Measurements from ENCODE around the gene TNMD. TPM values are rescaled to one million over a fixed set of nuclear protein-coding genes. Genes with fewer than 3 reads are reported as not detected.

The TNMD gene
- total and polyA plus RNA-seq, 7 donors: 0.38 to 1.8 TPM; not detected in 5

- intact Hi-C loops (cut with DNase I): no loop called here
- Histone ChIP-seq H3K4me3 (no peak overlapping the region), H3K4me1 (no peaks in the 10 kb centered on the region), H3K9me3 (no peaks in the 10 kb centered on the region), H3K36me3 (no peaks in the 10 kb centered on the region), H3K27ac (no peak overlapping the region), H3K27me3 (no peaks in the 10 kb centered on the region)
- 33 to 68% methylated on average over 1 of the region's 1 CpG for WGBS, 2 donors
- TF ChIP-seq CTCF (IDR thresholded peaks at IDR 0.05) (no peak), POLR2A (IDR thresholded peaks at IDR 0.05) (no peak), EP300 (IDR thresholded peaks at IDR 0.05) (no peak), POLR2AphosphoS5 (IDR thresholded peaks at IDR 0.05) (no peak)
- no peak for DNase-seq
Observed at GRCh38 chrX:100606753-100607152, 22.0 kb downstream of the TNMD start.

GRCh38 chrX:100609591-100609990 is 24.9 kb downstream of the TNMD start:
- Histone ChIP-seq H3K9me3 (no peaks in the 10 kb centered on the region), H3K36me3 (no peaks in the 10 kb centered on the region), H3K27ac (no peak overlapping the region), H3K27me3 (no peaks in the 10 kb centered on the region), H3K4me1 (no peaks in the 10 kb centered on the region), H3K4me3 (no peak overlapping the region)
- DNase-seq: no peak
- TF ChIP-seq EP300 (IDR thresholded peaks at IDR 0.05): no peak
- TF ChIP-seq POLR2A (IDR thresholded peaks at IDR 0.05): no peak
- TF ChIP-seq POLR2AphosphoS5 (IDR thresholded peaks at IDR 0.05): no peak
- TF ChIP-seq CTCF (IDR thresholded peaks at IDR 0.05): no peak
- intact Hi-C loops (cut with DNase I): no loop called here
- 3 to 5% methylated on average over 1 of the region's 1 CpG for WGBS, 2 donors

GRCh38 chrX:100611951-100612350 is 27.2 kb downstream of the TNMD start:
- intact Hi-C loops (cut with DNase I): no loop called here

GRCh38 chrX:100615005-100615404 is 30.3 kb downstream of the TNMD start:
- Histone ChIP-seq H3K4me3 (no peak overlapping the region), H3K27ac (no peak overlapping the region), H3K27me3 (no peaks in the 10 kb centered on the region), H3K36me3 (no peaks in the 10 kb centered on the region), H3K4me1 (no peaks in the 10 kb centered on the region), H3K9me3 (no peaks in the 10 kb centered on the region)
- TF ChIP-seq CTCF (IDR thresholded peaks at IDR 0.05) (no peak), EP300 (IDR thresholded peaks at IDR 0.05) (no peak), POLR2AphosphoS5 (IDR thresholded peaks at IDR 0.05) (no peak), POLR2A (IDR thresholded peaks at IDR 0.05) (no peak)
- WGBS, 2 donors: 6 to 17% methylated on average over 3 of the region's 3 CpGs
- intact Hi-C loops (cut with DNase I): no loop called here
- no peak for DNase-seq

More at GRCh38 chrX:100611951-100612350, 27.2 kb downstream of the TNMD start:
- H3K4me1 ChIP-seq: no peaks in the 10 kb centered on the region
- H3K27me3 ChIP-seq: no peaks in the 10 kb centered on the region
- no peaks in the 10 kb centered on the region for H3K36me3 ChIP-seq
- 87 to 95% methylated on average over 5 of the region's 5 CpGs for WGBS, 2 donors
- no peaks in the 10 kb centered on the region for H3K9me3 ChIP-seq
- no peak for TF ChIP-seq EP300 (IDR thresholded peaks at IDR 0.05)
- no peak for TF ChIP-seq POLR2A (IDR thresholded peaks at IDR 0.05)
- TF ChIP-seq CTCF (IDR thresholded peaks at IDR 0.05): no peak
- no peak for TF ChIP-seq POLR2AphosphoS5 (IDR thresholded peaks at IDR 0.05)
- H3K4me3 ChIP-seq: no peak overlapping the region
- no peak overlapping the region for H3K27ac ChIP-seq
- DNase-seq: no peak

- no peak for DNase-seq
Observed at GRCh38 chrX:100623001-100623400, 38.3 kb downstream of the TNMD start.

More at GRCh38 chrX:100623001-100623400, 38.3 kb downstream of the TNMD start:
- no peaks in the 10 kb centered on the region for H3K9me3 ChIP-seq
- WGBS, 2 donors: 83 to 85% methylated on average over 4 of the region's 4 CpGs
- no peak overlapping the region for H3K27ac ChIP-seq
- TF ChIP-seq CTCF (IDR thresholded peaks at IDR 0.05): no peak
- no peak for TF ChIP-seq POLR2A (IDR thresholded peaks at IDR 0.05)
- TF ChIP-seq POLR2AphosphoS5 (IDR thresholded peaks at IDR 0.05): no peak
- TF ChIP-seq EP300 (IDR thresholded peaks at IDR 0.05): no peak
- H3K4me3 ChIP-seq: no peak overlapping the region
- H3K27me3 ChIP-seq: no peaks in the 10 kb centered on the region
- no peaks in the 10 kb centered on the region for H3K36me3 ChIP-seq
- no peaks in the 10 kb centered on the region for H3K4me1 ChIP-seq
- intact Hi-C loops (cut with DNase I): no loop called here

Measured in sigmoid colon (tissue), 7 donors.